ENCODE results near the gene PEX13. TPM values are rescaled to one million over a fixed set of nuclear protein-coding genes. Genes with fewer than 3 reads are reported as not detected.

Gene PEX13
- total and polyA plus RNA-seq, 10 of the 15 experiments (the other 5 are each of a cell fraction or from before 2014, with no cell fraction given), result 2.6 to 27.6 (median 17.8) TPM

Small RNA genes within 50 kb of the gene (small RNA-seq; reads per million reads assigned to genes)
- not detected for gene RNA5SP95

Other genes with a start within 250 kb of the PEX13 start
- gene REL, start 136.1 kb upstream of the PEX13 start, total RNA-seq (2014; rRNA removed), result 35.5 and 41.1 TPM in 2 replicates
- gene REL, start 136.1 kb upstream of the PEX13 start, total RNA-seq (2014; rRNA removed; fragmentation: Illumina TruSeq; extraction: Trizol), result 48.9 and 53.0 TPM in 2 replicates
- 49.3 and 52.4 TPM in 2 replicates for gene REL, start 136.1 kb upstream of the PEX13 start, total RNA-seq (2021)
- 27.8 and 35.1 TPM in 2 replicates for gene REL, start 136.1 kb upstream of the PEX13 start, polyA plus RNA-seq (2011; rRNA removed)
- gene REL, start 136.1 kb upstream of the PEX13 start, polyA plus RNA-seq (2014; fragmentation: Illumina TruSeq; extraction: Trizol), result 47.5 and 56.1 TPM in 2 replicates
- gene REL, start 136.1 kb upstream of the PEX13 start, polyA plus RNA-seq (2014; fragmentation: Nextera tagmentation; extraction: Ambion mirVana), result 10 to 100 TPM in 1 of 2 experiments, 1 to 10 TPM in 1; 6.3 to 17.7 TPM
- 20.2 and 25.4 TPM in 2 replicates for gene REL, start 136.1 kb upstream of the PEX13 start, polyA plus RNA-seq (2014; rRNA removed)
- gene REL, start 136.1 kb upstream of the PEX13 start, polyA plus RNA-seq (2016; fragmentation: Nextera tagmentation; extraction: Ambion mirVana), result 10 to 100 TPM; 21.9 to 25.4 TPM
- gene PUS10, start 535 bp downstream of the PEX13 start, total RNA-seq (2014; rRNA removed), result 13.4 and 14.8 TPM in 2 replicates
- 17.0 TPM in 2 replicates for gene PUS10, start 535 bp downstream of the PEX13 start, total RNA-seq (2014; rRNA removed; fragmentation: Illumina TruSeq; extraction: Trizol)
- 11.9 and 12.6 TPM in 2 replicates for gene PUS10, start 535 bp downstream of the PEX13 start, total RNA-seq (2021)
- 13.9 and 18.0 TPM in 2 replicates for gene PUS10, start 535 bp downstream of the PEX13 start, polyA plus RNA-seq (2011; rRNA removed)
- gene PUS10, start 535 bp downstream of the PEX13 start, polyA plus RNA-seq (2014; fragmentation: Illumina TruSeq; extraction: Trizol), result 13.3 and 19.9 TPM in 2 replicates
- gene PUS10, start 535 bp downstream of the PEX13 start, polyA plus RNA-seq (2014; fragmentation: Nextera tagmentation; extraction: Ambion mirVana), result 1 to 10 TPM; 9.1 to 9.8 TPM
- 8.4 and 12.8 TPM in 2 replicates for gene PUS10, start 535 bp downstream of the PEX13 start, polyA plus RNA-seq (2014; rRNA removed)
- 10 to 100 TPM; 12.2 to 14.9 TPM for gene PUS10, start 535 bp downstream of the PEX13 start, polyA plus RNA-seq (2016; fragmentation: Nextera tagmentation; extraction: Ambion mirVana)
- 6.0 and 8.5 TPM in 2 replicates for gene SANBR, start 48.2 kb downstream of the PEX13 start, total RNA-seq (2014; rRNA removed)
- 6.7 and 8.0 TPM in 2 replicates for gene SANBR, start 48.2 kb downstream of the PEX13 start, total RNA-seq (2014; rRNA removed; fragmentation: Illumina TruSeq; extraction: Trizol)
- gene SANBR, start 48.2 kb downstream of the PEX13 start, total RNA-seq (2021), result 6.4 and 7.4 TPM in 2 replicates
- 4.5 and 4.9 TPM in 2 replicates for gene SANBR, start 48.2 kb downstream of the PEX13 start, polyA plus RNA-seq (2011; rRNA removed)
- gene SANBR, start 48.2 kb downstream of the PEX13 start, polyA plus RNA-seq (2014; fragmentation: Illumina TruSeq; extraction: Trizol), result 6.7 and 7.0 TPM in 2 replicates
- gene SANBR, start 48.2 kb downstream of the PEX13 start, polyA plus RNA-seq (2014; fragmentation: Nextera tagmentation; extraction: Ambion mirVana), result 1 to 10 TPM; 2.2 to 3.1 TPM
- 6.4 and 11.0 TPM in 2 replicates for gene SANBR, start 48.2 kb downstream of the PEX13 start, polyA plus RNA-seq (2014; rRNA removed)
- gene SANBR, start 48.2 kb downstream of the PEX13 start, polyA plus RNA-seq (2016; fragmentation: Nextera tagmentation; extraction: Ambion mirVana), result 1 to 10 TPM; 8.0 to 8.4 TPM
- 3.8 and 6.1 TPM in 2 replicates for gene C2orf74, start 144.5 kb downstream of the PEX13 start, total RNA-seq (2014; rRNA removed)
- 14.9 and 16.1 TPM in 2 replicates for gene C2orf74, start 144.5 kb downstream of the PEX13 start, total RNA-seq (2014; rRNA removed; fragmentation: Illumina TruSeq; extraction: Trizol)
- 4.7 and 5.6 TPM in 2 replicates for gene C2orf74, start 144.5 kb downstream of the PEX13 start, total RNA-seq (2021)
- 9.8 and 18.8 TPM in 2 replicates for gene C2orf74, start 144.5 kb downstream of the PEX13 start, polyA plus RNA-seq (2011; rRNA removed)
- gene C2orf74, start 144.5 kb downstream of the PEX13 start, polyA plus RNA-seq (2014; fragmentation: Illumina TruSeq; extraction: Trizol), result 15.6 and 19.1 TPM in 2 replicates
- gene C2orf74, start 144.5 kb downstream of the PEX13 start, polyA plus RNA-seq (2014; fragmentation: Nextera tagmentation; extraction: Ambion mirVana), result 10 to 100 TPM; 25.0 TPM
- 10.2 and 10.8 TPM in 2 replicates for gene C2orf74, start 144.5 kb downstream of the PEX13 start, polyA plus RNA-seq (2014; rRNA removed)
- gene C2orf74, start 144.5 kb downstream of the PEX13 start, polyA plus RNA-seq (2016; fragmentation: Nextera tagmentation; extraction: Ambion mirVana), result 10 to 100 TPM; 15.5 to 16.3 TPM

All from GM12878 (cell line).